ENCODE data around the gene NUDCD3.
"Not testable (repeated sequence)": the region's sequence is repeated elsewhere in the genome, so short reads cannot be mapped to it uniquely, and the experiment has no call there.

Gene NUDCD3

DNA sequence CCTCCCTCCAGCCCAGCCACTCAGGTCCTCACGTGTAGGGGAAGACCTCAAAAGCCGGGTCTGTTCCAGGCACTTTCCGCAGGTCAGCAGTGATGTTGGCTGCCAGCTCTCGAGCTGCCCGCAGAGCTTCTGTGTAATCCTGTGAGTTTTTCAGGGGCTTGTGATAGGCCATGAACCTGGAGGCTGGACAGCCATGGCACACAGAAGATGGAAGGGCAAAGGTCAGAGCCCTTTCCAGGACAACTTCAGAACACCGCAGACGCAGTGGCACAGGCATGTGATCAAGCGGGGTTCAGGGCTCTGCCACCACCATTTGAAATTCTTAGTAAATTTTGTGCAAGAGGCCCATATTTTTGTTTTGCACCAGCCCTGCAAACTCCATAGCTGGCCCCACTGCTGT lies 26.7 kb upstream of the NUDCD3 start:
- no peak for DNase-seq (ENCODE audit: low read depth)

DNA sequence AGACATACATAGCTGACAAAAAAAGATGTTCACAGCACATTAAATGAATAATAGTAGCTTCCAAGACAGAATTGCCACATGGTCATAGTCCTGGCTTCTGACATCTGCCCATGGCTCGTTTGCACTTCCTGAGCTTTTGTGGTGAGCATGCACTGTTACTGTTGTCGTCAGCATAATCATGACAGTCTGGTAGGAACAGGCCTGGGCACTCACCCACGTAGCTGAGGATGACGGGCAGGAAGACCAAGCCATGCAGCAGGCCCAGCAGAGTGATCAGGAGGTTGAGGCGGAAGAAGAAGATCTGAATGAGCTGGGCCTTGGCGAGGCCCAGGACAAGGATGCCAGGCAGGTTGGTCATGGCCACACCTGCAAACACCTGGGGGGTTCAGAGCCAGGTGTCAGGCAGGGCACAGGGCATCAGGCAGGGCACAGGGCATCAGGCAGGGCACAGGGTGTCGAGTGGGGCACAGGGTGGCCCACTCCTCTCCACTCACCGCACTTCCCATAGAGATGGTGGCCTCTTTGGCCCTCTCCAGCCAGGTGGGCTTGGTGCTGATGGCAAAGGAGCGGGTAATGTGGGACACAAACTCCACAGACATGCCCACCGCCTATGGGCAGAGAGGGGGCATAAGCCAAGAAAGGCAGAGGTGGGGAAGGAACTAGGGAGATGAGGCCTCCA lies 25.3 kb upstream of the NUDCD3 start:
- no peak for DNase-seq (ENCODE audit: low read depth)

DNA sequence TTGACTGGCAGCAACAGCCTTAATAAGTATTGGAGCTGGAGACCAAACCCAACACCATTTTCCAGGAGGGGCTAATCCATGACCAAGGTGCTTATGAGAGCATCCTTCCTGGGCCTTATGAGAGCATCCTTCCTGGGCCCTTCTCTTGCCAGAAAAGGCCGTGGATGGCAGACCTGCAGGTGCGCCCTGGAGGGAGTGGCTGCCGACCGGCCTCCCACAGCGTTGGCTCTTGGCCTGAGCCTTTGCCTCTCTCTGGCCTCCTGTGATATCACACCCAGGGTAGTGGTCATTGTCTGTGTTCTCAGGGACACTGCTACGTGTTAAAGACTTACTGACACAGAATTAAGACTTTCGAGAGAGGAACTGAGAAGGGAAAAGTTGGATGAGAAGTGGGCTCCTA lies 22.3 kb upstream of the NUDCD3 start:
- no peak for DNase-seq (ENCODE audit: low read depth)

DNA sequence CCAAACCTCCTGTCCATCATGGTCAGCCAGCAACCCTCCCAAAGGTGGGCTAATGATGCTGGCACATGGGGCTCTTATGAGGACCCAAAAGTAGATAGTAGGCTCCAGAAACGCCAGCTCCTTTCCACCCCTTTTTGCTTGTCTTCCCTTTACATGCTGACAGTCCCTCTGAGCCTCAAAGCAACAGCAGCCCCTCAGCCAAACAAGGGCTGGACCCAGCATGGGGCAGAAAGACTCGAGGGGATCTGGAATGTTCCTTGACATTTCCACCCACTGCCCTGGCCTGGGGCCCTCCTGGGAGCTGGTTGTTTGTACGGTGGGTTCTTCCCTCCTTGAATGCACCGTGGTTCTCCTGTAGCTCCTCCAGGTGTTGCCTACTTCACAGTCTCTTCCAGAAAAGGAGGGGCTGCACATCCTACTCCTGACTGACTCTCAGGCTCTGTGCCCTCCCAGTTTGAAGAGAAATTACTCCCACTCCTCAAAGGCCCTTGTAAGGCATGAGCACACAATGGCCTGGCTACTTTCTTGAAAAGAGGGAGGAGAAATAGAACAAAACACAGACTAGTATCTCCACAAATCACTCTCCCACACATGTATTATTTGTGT lies 21.5 kb upstream of the NUDCD3 start:
- no peak for DNase-seq (ENCODE audit: low read depth)

- no peak for DNase-seq (ENCODE audit: low read depth)
Observed at GRCh38 chr7:44511236-44511635, 20.8 kb upstream of the NUDCD3 start.

GRCh38 chr7:44508328-44509030 lies 18.0 kb upstream of the NUDCD3 start:
- no peak for DNase-seq (ENCODE audit: low read depth)

- not testable (repeated sequence) for DNase-seq (ENCODE audit: low read depth)
Observed at GRCh38 chr7:44506592-44507288, 16.3 kb upstream of the NUDCD3 start.

DNA sequence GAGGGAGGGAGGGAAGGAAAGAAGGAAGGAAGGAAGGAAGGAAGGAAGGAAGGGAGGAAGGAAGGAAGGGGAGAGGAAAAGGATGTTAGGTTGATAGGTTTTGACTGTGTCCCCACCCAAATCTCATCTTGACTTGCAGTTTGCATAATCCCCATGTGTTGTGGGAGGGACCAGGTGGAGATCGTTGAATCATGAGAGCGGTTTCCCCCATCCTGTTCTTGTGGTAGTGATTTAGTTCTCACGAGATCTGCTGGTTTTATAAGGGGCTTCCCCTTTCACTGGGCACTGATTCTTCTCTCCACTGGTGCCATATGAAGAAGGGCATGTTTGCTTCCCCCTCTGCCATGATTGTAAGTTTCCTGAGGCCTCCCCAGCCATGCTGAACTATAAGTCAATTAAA lies 15.1 kb upstream of the NUDCD3 start:
- DNase-seq (ENCODE audit: low read depth): no peak

- DNase-seq (ENCODE audit: low read depth): no peak
Observed at GRCh38 chr7:44498230-44498954, 7.9 kb upstream of the NUDCD3 start.

GRCh38 chr7:44497155-44498027 lies 6.9 kb upstream of the NUDCD3 start:
- DNase-seq (ENCODE audit: low read depth): no peak

DNA sequence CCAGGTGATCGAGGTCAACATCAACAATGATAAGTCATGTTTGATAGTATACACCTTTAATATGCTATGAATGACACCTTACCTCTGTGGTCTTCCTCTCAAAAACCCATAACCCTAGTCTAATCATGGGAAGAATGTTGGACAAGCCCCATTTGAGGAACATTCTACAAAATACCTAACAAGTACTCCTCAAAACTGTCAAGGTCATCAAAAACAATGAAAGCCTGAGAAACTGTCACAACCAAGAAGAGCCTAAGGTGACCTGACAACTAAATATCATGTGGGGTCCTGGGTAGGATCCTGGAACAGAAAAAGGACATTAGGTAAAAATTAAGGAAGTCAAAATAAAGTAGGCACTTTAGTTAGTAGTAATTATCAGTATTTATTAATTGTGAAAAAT lies 5.9 kb upstream of the NUDCD3 start:
- DNase-seq (ENCODE audit: low read depth): no peak

DNA sequence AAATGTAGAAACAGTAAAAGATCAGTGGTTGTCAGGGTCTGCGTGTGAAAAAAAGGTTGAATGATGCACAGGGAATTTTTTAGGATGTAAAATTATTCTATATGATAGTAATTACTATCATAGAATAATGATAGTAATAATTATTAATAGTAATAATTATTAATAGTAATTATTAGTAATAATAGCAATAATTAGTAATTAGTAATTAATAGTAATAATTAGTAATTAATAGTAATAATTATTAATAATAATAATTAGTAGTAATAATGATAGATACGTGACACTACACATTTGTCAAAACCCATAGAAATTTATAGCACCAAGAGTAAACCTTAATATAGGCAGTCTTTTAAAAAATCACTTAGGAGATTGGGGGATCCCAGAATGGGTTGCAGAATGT lies 4.5 kb upstream of the NUDCD3 start:
- no peak for DNase-seq (ENCODE audit: low read depth)

- no peak for DNase-seq (ENCODE audit: low read depth)
Observed at GRCh38 chr7:44491229-44491628, 771 bp upstream of the NUDCD3 start.

GRCh38 chr7:44489955-44490350 lies 505 bp downstream of the NUDCD3 start:
- DNase-seq (ENCODE audit: low read depth): peak; percentile 21

DNA sequence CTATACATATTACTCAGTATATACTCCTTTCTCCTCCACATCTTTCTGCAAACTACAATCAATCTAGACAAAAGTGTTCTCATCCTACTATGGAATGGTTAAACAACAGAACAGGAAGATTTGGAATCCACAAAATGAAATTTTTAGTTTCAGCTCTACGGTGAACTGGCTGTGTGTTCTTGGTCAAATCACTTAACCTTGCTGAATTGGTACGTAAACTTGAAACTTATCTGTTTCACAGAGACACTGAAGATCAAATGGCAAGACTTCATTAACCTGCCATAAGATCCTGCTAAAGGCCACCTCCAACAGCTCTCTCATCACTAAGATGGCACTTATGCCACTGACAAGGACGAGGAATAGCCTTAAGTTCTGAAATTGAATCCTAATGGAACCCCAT lies 1.5 kb downstream of the NUDCD3 start:
- no peak for DNase-seq (ENCODE audit: low read depth)

DNA sequence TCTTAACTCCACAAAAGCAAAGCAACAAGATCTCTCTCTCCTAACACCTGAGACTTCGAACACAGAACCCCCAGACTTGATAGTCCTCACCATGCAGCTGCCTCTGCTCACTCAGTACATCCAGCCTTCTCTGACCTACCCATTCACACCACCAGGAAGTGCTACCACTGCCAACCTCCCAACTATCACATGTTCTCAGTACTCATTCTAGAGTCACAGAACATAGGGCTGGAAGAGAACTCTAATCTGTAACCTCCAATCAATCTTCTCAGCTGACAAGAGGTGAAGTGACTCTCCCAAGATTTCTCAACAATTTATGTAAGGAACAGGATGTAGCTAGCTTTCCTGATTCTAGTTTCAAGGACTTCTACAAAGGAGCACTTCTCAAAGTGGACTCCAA lies 3.8 kb downstream of the NUDCD3 start:
- no peak for DNase-seq (ENCODE audit: low read depth)

- DNase-seq (ENCODE audit: low read depth): no peak
Observed at GRCh38 chr7:44486001-44486400, 4.5 kb downstream of the NUDCD3 start.

GRCh38 chr7:44484482-44485313 lies 5.8 kb downstream of the NUDCD3 start:
- DNase-seq (ENCODE audit: low read depth): no peak

DNA sequence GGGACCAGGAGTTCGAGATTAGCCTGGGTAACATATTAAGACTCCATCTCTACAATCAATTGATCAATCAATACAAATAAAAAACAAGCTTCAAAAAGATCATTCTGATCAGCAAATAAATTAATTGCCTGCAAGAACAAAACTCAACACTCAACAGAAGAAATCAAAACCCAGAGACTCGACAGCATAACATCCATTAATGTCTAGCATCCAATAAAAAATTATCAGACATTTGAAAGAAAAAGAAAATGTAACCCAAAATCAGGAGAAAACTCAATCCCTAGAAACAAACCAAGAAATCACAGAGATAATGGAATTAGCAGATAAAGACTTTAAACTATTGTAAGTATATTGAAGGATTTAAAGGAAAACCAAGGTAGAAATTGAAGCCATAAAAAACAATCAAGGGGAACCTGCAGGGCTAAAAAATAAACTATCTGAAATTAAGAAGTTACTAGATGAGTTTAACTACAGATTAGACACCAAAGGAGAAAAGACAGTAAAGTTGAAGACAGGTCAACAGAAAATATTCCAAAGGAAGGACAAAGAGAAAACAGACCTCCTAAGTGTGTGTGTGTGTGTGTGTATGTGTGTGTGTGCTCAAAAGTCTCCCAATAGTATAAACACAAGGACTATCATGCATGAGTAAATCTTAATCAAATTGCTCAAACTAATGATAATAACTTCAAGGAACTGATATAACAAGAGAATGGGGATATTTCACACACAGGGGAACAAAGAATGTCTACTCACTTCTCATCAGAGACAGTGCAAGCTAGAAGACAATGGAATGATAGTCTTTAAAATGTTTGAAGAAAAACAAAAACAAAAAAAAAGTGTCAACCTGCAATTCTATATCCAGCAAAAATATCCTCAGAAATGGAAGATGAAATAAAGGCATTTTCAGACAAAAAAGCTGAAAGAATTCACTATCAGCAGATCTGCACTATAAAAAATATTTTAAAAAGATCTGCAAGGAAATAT lies 7.7 kb downstream of the NUDCD3 start:
- DNase-seq (ENCODE audit: low read depth): no peak

All from stimulated activated CD4-positive, alpha-beta T cell treated with anti-CD3 and anti-CD28 coated beads, Interleukin-2, amount 100 ng/mL, for 4 hours (primary cell).